NCI-H345 (cell line): ENCODE results near the gene UBAP2.
"Not testable (repeated sequence)": the region's sequence is repeated elsewhere in the genome, so short reads cannot be mapped to it uniquely, and the experiment has no call there.

Experiments used
- DNase-seq: peaks from one replicate; lab custom pipeline; 2025; lab: John Stamatoyannopoulos, UW

UBAP2 gene

GRCh38 chr9:34046784-34047379, 1.8 kb downstream of the UBAP2 start:
- no peak for DNase-seq

DNA sequence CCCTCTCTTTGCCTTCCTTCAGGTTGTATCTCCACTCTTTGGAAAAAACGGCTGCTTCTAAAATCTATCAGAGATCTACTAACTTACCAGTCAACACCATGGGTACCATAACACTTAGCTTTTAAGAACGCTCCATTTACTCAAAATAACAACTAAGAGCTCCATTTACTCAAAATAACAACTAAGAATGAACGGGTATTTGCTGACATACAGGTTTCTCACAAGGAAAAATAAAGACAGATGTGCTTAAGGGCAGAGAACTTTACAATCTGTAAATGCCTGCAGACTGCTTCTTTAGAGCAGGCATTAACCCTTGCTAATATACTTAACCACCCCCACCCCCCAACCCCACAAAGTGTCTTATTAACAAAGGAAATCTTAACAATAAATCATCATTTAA, 2.8 kb downstream of the UBAP2 start:
- no peak for DNase-seq

GRCh38 chr9:34042074-34042473, 6.6 kb downstream of the UBAP2 start:
- not testable (repeated sequence) for DNase-seq

DNA sequence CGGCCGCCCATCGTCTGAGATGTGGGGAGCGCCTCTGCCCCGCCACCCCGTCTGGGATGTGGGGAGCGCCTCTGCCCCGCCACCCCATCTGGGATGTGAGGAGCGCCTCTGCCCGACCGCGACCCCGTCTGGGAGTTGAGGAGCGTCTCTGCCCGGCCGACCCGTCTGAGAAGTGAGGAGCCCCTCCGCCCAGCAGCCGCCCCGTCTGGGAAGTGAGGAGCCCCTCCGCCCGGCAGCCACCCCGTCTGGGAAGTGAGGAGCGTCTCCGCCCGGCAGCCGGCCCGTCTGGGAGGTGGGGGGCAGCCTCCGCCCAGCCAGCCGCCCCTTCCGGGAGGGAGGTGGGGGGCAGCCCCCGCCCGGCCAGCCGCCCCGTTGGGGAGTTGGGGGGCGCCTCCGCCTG, 9.8 kb downstream of the UBAP2 start:
- DNase-seq: not testable (repeated sequence)

GRCh38 chr9:34037626-34038025, 11.1 kb downstream of the UBAP2 start:
- no peak for DNase-seq

- DNase-seq: no peak
These were observed 12.1 kb downstream of the UBAP2 start for GRCh38 chr9:34036625-34037024.

DNA sequence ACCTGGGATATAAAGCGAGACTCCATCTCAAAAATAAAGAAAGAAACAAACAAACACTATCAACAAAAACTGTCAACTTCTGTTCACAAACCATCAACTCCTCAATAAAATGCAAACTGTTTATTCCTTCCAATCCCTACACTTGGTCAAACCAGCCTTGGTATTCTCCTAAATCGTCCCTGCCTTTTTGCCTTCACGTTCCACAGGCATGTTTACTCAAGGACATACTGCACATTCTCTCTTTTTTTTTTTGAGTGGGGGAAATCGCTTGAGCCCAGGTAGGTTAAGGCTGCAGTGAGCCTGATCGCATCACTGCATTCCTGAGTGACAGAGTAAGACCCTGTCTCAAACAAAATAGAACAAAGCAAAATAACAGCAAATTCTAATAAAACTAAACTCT, 13.0 kb downstream of the UBAP2 start:
- no peak for DNase-seq

DNA sequence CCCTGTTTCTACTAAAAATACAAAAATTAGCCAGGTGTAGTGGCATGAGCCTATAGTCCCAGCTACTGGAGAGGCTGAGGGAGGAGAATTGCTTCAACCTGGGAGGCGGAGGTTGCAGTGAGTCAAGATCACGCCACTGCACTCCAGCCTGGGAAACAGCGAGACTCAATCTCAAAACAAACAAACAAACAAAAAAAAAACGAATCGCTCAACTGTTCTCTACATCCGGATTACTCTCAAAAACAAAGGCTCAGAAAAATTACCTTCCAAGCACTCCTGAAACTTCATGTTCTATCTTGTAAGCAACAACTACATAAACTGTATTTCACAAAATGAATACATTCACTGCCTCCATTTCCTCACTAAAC, 14.0 kb downstream of the UBAP2 start:
- DNase-seq: no peak

GRCh38 chr9:34032631-34033030, 16.1 kb downstream of the UBAP2 start:
- no peak for DNase-seq

GRCh38 chr9:34027845-34028574, 20.7 kb downstream of the UBAP2 start:
- DNase-seq: no peak

DNA sequence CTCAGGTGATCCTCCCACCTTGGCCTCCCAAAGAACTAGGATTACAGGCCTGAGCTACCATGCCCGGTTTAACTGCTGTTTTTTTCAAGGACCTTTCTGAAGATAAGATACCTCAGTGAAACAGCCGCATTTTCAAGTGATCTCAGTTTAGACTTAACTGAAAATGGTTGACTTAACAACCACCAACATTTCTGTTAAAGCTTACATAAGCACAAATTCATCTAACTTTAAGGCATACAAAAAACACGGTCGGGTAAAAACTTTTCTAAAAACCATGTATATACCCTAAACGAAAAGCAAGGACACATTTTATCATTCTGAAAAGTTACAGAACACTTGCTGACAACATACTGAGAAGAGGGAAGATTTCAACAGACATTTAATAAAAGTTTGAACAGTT, 22.9 kb downstream of the UBAP2 start:
- DNase-seq: no peak

GRCh38 chr9:34025062-34025461, 23.6 kb downstream of the UBAP2 start:
- DNase-seq: no peak

GRCh38 chr9:34024476-34024875, 24.2 kb downstream of the UBAP2 start:
- DNase-seq: not testable (repeated sequence)

DNA sequence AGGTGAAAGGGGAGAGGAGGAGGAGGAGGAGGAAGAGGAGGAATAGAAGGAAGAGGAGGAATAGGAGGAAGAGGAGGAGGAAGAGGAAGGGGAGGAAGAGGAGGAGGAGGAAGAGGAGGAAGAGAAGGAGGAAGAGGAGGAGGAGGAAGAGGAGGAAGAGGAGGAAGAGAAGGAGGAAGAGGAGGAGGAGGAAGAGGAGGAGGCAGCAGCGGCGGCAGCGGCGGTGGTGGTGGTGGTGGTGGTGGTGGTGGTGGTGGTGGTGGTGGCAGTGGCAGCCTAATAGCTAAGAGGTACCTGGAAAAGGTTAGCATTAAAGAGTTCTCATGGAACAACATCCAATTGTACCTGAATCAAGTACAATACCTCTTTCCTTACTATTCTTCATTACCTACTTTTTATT, 32.5 kb downstream of the UBAP2 start:
- DNase-seq: no peak

DNA sequence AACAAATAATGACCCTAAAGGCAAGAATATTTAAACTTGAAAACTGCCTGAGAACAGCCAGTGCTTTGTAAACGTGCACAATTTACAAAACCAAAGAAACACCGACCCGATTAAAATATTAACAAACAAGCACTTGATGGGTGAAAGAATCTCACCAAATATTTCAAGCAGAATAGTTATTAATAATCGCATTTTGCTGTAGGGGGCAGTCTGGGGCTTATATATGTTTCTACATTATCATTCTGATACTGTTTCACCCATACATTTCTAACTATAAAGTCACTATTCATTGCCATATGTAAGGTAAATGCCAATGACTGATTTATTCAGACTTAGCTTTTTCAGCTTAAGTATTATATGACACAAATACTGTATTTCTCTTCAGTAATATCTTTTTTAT, 37.7 kb downstream of the UBAP2 start:
- no peak for DNase-seq

DNA sequence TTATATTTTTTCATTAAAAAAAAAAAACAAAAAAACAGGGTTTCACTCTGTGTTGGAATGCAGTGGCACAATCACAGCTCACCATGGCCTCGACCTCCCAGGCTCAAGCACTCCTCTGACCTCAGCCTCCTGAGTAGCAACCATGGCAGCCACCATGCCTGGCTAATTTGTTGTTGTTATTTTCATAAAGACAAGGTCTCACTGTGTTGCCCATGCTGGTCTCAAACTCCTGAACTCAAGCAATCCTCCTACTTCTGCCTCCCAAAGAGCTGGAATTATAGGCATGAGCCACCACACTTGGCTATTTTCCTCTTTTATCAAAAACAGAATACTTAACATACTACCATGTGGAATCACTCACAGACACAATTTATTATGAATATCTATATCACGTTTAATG, 46.7 kb downstream of the UBAP2 start:
- no peak for DNase-seq

DNA sequence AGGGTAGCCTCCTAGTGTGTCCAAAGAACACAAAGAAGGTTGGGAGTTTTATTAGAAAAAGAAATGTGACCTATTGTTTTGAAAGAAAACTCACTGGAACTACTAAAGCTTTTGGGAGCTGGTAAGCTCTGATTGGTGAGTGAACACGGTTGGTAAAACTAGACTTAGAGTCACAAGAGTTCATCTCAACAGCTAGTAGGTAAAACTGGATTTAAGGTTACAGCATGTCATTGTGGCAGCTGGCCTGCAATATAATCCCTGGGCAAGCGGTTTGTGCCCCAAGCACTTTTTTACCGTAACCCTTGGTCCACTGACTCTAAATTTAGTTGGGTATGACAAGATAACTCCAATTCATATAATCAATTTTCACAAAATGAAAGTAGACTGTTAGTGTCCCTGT, 47.4 kb downstream of the UBAP2 start:
- DNase-seq: no peak

- DNase-seq: no peak
These were observed 53.2 kb downstream of the UBAP2 start for GRCh38 chr9:33995449-33995848.

GRCh38 chr9:33993104-33993503, 55.6 kb downstream of the UBAP2 start:
- no peak for DNase-seq

- DNase-seq: no peak
These were observed 56.1 kb downstream of the UBAP2 start for GRCh38 chr9:33992632-33993031.

GRCh38 chr9:33988219-33988890, 60.3 kb downstream of the UBAP2 start:
- DNase-seq: no peak

DNA sequence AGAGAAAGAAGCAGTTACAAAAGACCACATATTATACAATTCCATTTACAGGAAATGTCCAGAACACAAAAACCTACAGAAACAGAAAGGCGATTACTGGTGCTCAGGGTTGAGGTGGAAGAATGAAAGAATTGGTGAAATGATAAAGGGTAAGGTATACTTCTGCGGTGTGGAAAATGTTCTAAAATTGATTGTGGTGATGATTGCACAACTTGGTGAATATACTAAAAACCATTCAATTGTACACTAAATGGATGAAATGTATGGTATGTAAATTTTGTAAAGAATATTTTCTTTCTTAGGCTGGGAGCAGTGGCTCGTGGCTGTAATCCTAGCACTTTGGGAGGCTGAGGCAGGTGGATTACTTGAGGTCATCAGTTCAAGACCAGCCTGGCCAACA, 72.3 kb downstream of the UBAP2 start:
- DNase-seq: no peak

GRCh38 chr9:33972698-33973097, 76.0 kb downstream of the UBAP2 start:
- no peak for DNase-seq
